K562 (cell line): ENCODE data around the gene SLC6A6. TPM values are rescaled to one million over a fixed set of nuclear protein-coding genes. Genes with fewer than 3 reads are reported as not detected.

ENCODE experiments used
- FOXA3 ChIP-seq, 2 experiments: fragments of 450-650 bp in 1 of 2; sonication (generic) in 1 of 2; formaldehyde crosslinking; IDR thresholded peaks in 1 of 2; conservative IDR thresholded peaks in 1 of 2; 2 replicates each; pipeline versions ENCODE4 v1.4.0 to v1.8.0; 2020 to 2022; ENCODE audit warnings: mild to moderate bottlenecking in 2 of 2, missing genetic modification reagents in 1 of 2
- HDAC3 ChIP-seq: fragments of 450-650 bp; IDR thresholded peaks from 2 replicates; pipeline ENCODE4 v1.6.1; 2018; ENCODE audit warnings: borderline replicate concordance, mild to moderate bottlenecking, moderate library complexity; ENCODE audit not compliant: partially characterized antibody
- SREBF1 ChIP-seq: fragments of 150-350 bp; IDR thresholded peaks from 2 replicates; pipeline ENCODE4 v1.6.1; 2014; ENCODE audit warnings: antibody characterized with exemption, low read depth, low read length, borderline replicate concordance
- THRAP3 ChIP-seq: fragments of 450-650 bp; IDR thresholded peaks from 2 replicates; pipeline ENCODE4 v1.6.1; 2016; ENCODE audit warnings: mild to moderate bottlenecking, inconsistent platforms, borderline replicate concordance
- ZFP30 ChIP-seq: fragments of 250-450 bp; sonication (Bioruptor Pico); IDR thresholded peaks from 2 replicates; pipeline ENCODE4 v1.8.0; 2022; ENCODE audit warnings: moderate library complexity, mild to moderate bottlenecking, inconsistent platforms, borderline replicate concordance
- ZNF586 ChIP-seq: fragments of 450-650 bp; formaldehyde crosslinking; conservative IDR thresholded peaks from 2 replicates; pipeline ENCODE4 v1.4.0; 2020; ENCODE audit warnings: mild to moderate bottlenecking, moderate library complexity
- polyA plus RNA-seq, 8 experiments: library from polyadenylated mRNA; depleted of rRNA in 4 of 8; stranded (reverse) in 5 of 8; unstranded in 3 of 8; fragments of >200 nt; fragmentation: Nextera tagmentation in 2 of 8; fragmentation: Illumina TruSeq in 1 of 8; extraction: Ambion mirVana in 2 of 8; extraction: Trizol in 1 of 8; gene quantifications; 2 replicates each; pipeline versions ENCODE4 v1.2.1 to v1.2.3, GENCODE V29; 2011 to 2014; ENCODE audit warnings: inconsistent platforms in 1 of 8, missing spikeins in 1 of 8
- total RNA-seq, 7 experiments: library from RNA; depleted of rRNA in 6 of 7; stranded (reverse); fragments of >200 nt in 6 of 7; fragmentation: Illumina TruSeq in 2 of 7; extraction: Trizol in 2 of 7; gene quantifications; 2 replicates each; pipeline versions ENCODE4 v1.2.1 to v1.2.3, GENCODE V29; 2011 to 2021; ENCODE audit warnings: low replicate concordance in 1 of 7
- TF ChIP-seq, protein P1 (sequence below): sonication (generic); formaldehyde crosslinking; IDR thresholded peaks from 2 replicates; pipeline ENCODE4 v1.8.1; 2023; ENCODE audit warnings: missing genetic modification reagents, mild to moderate bottlenecking, borderline replicate concordance
- TF ChIP-seq, protein P2 (sequence below): sonication (generic); formaldehyde crosslinking; IDR thresholded peaks from 2 replicates; pipeline ENCODE4 v1.8.1; 2022; ENCODE audit warnings: missing genetic modification reagents
- TF ChIP-seq, protein P3 (sequence below): fragments of 450-650 bp; IDR thresholded peaks from 2 replicates; pipeline ENCODE4 v1.6.1; 2016; ENCODE audit warnings: mild to moderate bottlenecking, moderate library complexity

Gene SLC6A6
- total and polyA plus RNA-seq, 9 of the 15 experiments (the other 6 are each of a cell fraction or from before 2014, with no cell fraction given) = 12.3 to 203 (median 93.2) TPM

DNA sequence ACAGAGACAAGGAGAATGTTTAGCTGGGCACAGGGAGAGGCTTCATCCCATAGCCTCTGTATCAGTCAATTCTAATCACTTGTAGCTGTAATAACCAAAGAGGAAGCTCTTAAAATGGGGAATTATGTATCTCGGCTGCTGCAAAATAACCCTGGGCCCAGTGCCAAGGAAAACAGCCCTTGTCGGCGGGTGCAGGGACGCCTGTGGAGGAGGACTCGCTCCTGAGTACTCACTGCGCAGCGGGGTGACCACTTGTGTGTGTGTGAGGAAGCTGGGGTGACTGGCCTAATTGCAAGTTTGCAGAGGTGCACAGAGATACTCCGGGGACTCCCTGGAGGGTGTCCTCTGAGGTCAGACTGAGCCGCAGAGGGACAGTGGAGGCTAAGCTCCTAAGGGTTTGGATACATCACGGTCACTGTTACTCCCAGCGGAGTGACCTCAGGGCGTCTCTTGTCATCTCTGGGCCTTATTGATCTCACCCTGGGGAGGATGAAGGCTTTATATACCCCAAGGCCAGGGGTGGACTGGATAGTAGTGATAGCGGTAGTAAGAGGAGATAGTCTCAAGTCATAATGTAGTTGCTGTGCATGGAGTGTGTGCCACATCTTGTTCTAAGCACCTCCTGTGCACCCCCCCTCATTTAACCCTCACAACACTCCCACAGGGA is 37.2 kb downstream of the SLC6A6 start (continued):
- TF ChIP-seq, protein P1, sequence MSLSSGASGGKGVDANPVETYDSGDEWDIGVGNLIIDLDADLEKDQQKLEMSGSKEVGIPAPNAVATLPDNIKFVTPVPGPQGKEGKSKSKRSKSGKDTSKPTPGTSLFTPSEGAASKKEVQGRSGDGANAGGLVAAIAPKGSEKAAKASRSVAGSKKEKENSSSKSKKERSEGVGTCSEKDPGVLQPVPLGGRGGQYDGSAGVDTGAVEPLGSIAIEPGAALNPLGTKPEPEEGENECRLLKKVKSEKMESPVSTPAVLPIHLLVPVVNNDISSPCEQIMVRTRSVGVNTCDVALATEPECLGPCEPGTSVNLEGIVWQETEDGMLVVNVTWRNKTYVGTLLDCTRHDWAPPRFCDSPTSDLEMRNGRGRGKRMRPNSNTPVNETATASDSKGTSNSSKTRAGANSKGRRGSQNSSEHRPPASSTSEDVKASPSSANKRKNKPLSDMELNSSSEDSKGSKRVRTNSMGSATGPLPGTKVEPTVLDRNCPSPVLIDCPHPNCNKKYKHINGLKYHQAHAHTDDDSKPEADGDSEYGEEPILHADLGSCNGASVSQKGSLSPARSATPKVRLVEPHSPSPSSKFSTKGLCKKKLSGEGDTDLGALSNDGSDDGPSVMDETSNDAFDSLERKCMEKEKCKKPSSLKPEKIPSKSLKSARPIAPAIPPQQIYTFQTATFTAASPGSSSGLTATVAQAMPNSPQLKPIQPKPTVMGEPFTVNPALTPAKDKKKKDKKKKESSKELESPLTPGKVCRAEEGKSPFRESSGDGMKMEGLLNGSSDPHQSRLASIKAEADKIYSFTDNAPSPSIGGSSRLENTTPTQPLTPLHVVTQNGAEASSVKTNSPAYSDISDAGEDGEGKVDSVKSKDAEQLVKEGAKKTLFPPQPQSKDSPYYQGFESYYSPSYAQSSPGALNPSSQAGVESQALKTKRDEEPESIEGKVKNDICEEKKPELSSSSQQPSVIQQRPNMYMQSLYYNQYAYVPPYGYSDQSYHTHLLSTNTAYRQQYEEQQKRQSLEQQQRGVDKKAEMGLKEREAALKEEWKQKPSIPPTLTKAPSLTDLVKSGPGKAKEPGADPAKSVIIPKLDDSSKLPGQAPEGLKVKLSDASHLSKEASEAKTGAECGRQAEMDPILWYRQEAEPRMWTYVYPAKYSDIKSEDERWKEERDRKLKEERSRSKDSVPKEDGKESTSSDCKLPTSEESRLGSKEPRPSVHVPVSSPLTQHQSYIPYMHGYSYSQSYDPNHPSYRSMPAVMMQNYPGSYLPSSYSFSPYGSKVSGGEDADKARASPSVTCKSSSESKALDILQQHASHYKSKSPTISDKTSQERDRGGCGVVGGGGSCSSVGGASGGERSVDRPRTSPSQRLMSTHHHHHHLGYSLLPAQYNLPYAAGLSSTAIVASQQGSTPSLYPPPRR (CRISPR knock-in tag) = no peak
- TF ChIP-seq FOXA3 (CRISPR knock-in tag; conservative IDR thresholded peaks at IDR 0.05 in 1 of 2, IDR thresholded peaks at IDR 0.05 in 1 of 2) (peak; percentile 69 to 87), THRAP3 (no peak), HDAC3 (no peak), SREBF1 (no peak), ZNF586 (CRISPR knock-in tag) (no peak), ZFP30 (no peak)
- TF ChIP-seq, protein P2, sequence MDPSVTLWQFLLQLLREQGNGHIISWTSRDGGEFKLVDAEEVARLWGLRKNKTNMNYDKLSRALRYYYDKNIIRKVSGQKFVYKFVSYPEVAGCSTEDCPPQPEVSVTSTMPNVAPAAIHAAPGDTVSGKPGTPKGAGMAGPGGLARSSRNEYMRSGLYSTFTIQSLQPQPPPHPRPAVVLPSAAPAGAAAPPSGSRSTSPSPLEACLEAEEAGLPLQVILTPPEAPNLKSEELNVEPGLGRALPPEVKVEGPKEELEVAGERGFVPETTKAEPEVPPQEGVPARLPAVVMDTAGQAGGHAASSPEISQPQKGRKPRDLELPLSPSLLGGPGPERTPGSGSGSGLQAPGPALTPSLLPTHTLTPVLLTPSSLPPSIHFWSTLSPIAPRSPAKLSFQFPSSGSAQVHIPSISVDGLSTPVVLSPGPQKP (CRISPR knock-in tag) = no peak
- TF ChIP-seq, protein P3, sequence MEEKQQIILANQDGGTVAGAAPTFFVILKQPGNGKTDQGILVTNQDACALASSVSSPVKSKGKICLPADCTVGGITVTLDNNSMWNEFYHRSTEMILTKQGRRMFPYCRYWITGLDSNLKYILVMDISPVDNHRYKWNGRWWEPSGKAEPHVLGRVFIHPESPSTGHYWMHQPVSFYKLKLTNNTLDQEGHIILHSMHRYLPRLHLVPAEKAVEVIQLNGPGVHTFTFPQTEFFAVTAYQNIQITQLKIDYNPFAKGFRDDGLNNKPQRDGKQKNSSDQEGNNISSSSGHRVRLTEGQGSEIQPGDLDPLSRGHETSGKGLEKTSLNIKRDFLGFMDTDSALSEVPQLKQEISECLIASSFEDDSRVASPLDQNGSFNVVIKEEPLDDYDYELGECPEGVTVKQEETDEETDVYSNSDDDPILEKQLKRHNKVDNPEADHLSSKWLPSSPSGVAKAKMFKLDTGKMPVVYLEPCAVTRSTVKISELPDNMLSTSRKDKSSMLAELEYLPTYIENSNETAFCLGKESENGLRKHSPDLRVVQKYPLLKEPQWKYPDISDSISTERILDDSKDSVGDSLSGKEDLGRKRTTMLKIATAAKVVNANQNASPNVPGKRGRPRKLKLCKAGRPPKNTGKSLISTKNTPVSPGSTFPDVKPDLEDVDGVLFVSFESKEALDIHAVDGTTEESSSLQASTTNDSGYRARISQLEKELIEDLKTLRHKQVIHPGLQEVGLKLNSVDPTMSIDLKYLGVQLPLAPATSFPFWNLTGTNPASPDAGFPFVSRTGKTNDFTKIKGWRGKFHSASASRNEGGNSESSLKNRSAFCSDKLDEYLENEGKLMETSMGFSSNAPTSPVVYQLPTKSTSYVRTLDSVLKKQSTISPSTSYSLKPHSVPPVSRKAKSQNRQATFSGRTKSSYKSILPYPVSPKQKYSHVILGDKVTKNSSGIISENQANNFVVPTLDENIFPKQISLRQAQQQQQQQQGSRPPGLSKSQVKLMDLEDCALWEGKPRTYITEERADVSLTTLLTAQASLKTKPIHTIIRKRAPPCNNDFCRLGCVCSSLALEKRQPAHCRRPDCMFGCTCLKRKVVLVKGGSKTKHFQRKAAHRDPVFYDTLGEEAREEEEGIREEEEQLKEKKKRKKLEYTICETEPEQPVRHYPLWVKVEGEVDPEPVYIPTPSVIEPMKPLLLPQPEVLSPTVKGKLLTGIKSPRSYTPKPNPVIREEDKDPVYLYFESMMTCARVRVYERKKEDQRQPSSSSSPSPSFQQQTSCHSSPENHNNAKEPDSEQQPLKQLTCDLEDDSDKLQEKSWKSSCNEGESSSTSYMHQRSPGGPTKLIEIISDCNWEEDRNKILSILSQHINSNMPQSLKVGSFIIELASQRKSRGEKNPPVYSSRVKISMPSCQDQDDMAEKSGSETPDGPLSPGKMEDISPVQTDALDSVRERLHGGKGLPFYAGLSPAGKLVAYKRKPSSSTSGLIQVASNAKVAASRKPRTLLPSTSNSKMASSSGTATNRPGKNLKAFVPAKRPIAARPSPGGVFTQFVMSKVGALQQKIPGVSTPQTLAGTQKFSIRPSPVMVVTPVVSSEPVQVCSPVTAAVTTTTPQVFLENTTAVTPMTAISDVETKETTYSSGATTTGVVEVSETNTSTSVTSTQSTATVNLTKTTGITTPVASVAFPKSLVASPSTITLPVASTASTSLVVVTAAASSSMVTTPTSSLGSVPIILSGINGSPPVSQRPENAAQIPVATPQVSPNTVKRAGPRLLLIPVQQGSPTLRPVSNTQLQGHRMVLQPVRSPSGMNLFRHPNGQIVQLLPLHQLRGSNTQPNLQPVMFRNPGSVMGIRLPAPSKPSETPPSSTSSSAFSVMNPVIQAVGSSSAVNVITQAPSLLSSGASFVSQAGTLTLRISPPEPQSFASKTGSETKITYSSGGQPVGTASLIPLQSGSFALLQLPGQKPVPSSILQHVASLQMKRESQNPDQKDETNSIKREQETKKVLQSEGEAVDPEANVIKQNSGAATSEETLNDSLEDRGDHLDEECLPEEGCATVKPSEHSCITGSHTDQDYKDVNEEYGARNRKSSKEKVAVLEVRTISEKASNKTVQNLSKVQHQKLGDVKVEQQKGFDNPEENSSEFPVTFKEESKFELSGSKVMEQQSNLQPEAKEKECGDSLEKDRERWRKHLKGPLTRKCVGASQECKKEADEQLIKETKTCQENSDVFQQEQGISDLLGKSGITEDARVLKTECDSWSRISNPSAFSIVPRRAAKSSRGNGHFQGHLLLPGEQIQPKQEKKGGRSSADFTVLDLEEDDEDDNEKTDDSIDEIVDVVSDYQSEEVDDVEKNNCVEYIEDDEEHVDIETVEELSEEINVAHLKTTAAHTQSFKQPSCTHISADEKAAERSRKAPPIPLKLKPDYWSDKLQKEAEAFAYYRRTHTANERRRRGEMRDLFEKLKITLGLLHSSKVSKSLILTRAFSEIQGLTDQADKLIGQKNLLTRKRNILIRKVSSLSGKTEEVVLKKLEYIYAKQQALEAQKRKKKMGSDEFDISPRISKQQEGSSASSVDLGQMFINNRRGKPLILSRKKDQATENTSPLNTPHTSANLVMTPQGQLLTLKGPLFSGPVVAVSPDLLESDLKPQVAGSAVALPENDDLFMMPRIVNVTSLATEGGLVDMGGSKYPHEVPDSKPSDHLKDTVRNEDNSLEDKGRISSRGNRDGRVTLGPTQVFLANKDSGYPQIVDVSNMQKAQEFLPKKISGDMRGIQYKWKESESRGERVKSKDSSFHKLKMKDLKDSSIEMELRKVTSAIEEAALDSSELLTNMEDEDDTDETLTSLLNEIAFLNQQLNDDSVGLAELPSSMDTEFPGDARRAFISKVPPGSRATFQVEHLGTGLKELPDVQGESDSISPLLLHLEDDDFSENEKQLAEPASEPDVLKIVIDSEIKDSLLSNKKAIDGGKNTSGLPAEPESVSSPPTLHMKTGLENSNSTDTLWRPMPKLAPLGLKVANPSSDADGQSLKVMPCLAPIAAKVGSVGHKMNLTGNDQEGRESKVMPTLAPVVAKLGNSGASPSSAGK = no peak
